Measurements from ENCODE around the gene SUMF1. TPM values are rescaled to one million over a fixed set of nuclear protein-coding genes. Genes with fewer than 3 reads are reported as not detected.

Gene SUMF1
- polyA plus RNA-seq, 1 donor = 44.0 TPM

Other genes with a start within 250 kb of the SUMF1 start
- gene SETMAR, start 163.9 kb downstream of the SUMF1 start, polyA plus RNA-seq (ENCODE audit: insufficient read length) = 36.4 TPM
- 68.2 TPM for gene ITPR1, start 26.1 kb upstream of the SUMF1 start, polyA plus RNA-seq (ENCODE audit: insufficient read length)